GM12878 (cell line): Measurements from ENCODE around the gene KCNE4. TPM values are rescaled to one million over a fixed set of nuclear protein-coding genes. Genes with fewer than 3 reads are reported as not detected.

ENCODE experiments used
- ATAC-seq: fragments of 200-7000 bp; cut with Tn5 transposase; 3 replicates; pipeline ENCODE4 v1.9.1; 2020; ENCODE audit warnings: mild to moderate bottlenecking, moderate library complexity
- BruUV-seq: library from RNA; stranded (reverse); fragments of 400-500 nt; replicated peaks from 2 replicates; lab custom pipeline; 2021; lab: Mats Ljungman, UMichigan
- CTCF ChIA-PET: fragments of 300-600 bp; sonication (Branson Sonifier 250); formaldehyde crosslinking; extraction: SDS; loops from one replicate; lab custom pipeline; 2021; ENCODE audit warnings: inconsistent platforms; lab: Yijun Ruan, JAX
- POLR2A ChIA-PET: fragments of 350-600 bp; formaldehyde crosslinking; extraction: SDS; loops from one replicate; lab custom pipeline; 2021; ENCODE audit warnings: inconsistent platforms; lab: Charles Lee
- RAD21 ChIA-PET: fragments of 300-600 bp; sonication (Branson Sonifier 250); formaldehyde crosslinking; loops from one replicate; lab custom pipeline; 2023; ENCODE audit warnings: antibody characterized with exemption; ENCODE audit not compliant: unreplicated experiment; lab: Charles Lee
- SMC1A ChIA-PET: fragments of 300-600 bp; sonication (Branson Sonifier 250); formaldehyde crosslinking; loops from one replicate; lab custom pipeline; 2023; ENCODE audit not compliant: unreplicated experiment, uncharacterized antibody; lab: Charles Lee
- DNase-seq: peaks from one replicate; pipeline ENCODE4 v3.0.0-alpha.2; 2011; ENCODE audit warnings: low read depth, low spot score
- FAIRE-seq: peaks from 3 replicates; lab custom pipeline; 2011; peaks lifted over from hg19 to GRCh38; lab: Jason Lieb, UNC
- H2AFZ ChIP-seq: 2 replicates; pipeline ENCODE4 v1.6.0; 2011; ENCODE audit warnings: low read depth, low read length, control low read depth; ENCODE audit not compliant: control insufficient read depth
- H3K27ac ChIP-seq: 2 replicates; pipeline ENCODE4 v1.5.1; 2011; ENCODE audit warnings: control low read depth; ENCODE audit not compliant: control insufficient read depth, insufficient read depth
- H3K27me3 ChIP-seq, 2 experiments: replicated peaks in 1 of 2; 2 replicates each; pipeline versions ENCODE4 v1.6.0 to v1.6.1; 2011; ENCODE audit warnings: low read length in 1 of 2; ENCODE audit not compliant: control insufficient read depth in 2 of 2, insufficient read depth in 2 of 2
- H3K36me3 ChIP-seq, 2 experiments: 2 replicates each; pipeline ENCODE4 v1.5.1; 2011; ENCODE audit warnings: low read length in 1 of 2; ENCODE audit not compliant: control insufficient read depth in 2 of 2, insufficient read depth in 2 of 2
- H3K4me1 ChIP-seq: 2 replicates; pipeline ENCODE4 v1.6.1; 2011; ENCODE audit warnings: mild to moderate bottlenecking, low read length, moderate library complexity, mixed read lengths; ENCODE audit not compliant: control insufficient read depth, insufficient read depth
- H3K4me2 ChIP-seq: 2 replicates; pipeline ENCODE4 v1.6.0; 2011; ENCODE audit warnings: control low read depth; ENCODE audit not compliant: control insufficient read depth, insufficient read depth
- H3K4me3 ChIP-seq: fragments of 200-600 bp; sonication (generic); 2 replicates; pipeline ENCODE4 v1.5.1; 2016
- H3K79me2 ChIP-seq: 2 replicates; pipeline ENCODE4 v1.6.0; 2011; ENCODE audit warnings: low read length; ENCODE audit not compliant: control insufficient read depth, insufficient read depth
- H3K9ac ChIP-seq: 2 replicates; pipeline ENCODE4 v1.8.0; 2011; ENCODE audit warnings: low read length, control low read depth, mixed read lengths; ENCODE audit not compliant: control insufficient read depth, insufficient read depth
- H3K9me3 ChIP-seq: replicated peaks from 3 replicates; pipeline ENCODE4 v1.5.1; 2011; ENCODE audit warnings: mild to moderate bottlenecking, low read length; ENCODE audit not compliant: control insufficient read depth, insufficient read depth
- H4K20me1 ChIP-seq: 2 replicates; pipeline ENCODE4 v1.6.0; 2011; ENCODE audit not compliant: control insufficient read depth, insufficient read depth
- ASH2L ChIP-seq: fragments of 300-600, 200-600 bp; sonication (generic); IDR thresholded peaks from 2 replicates; pipeline ENCODE4 v1.6.1; 2017; ENCODE audit warnings: low read depth, mild to moderate bottlenecking, borderline replicate concordance
- BRCA1 ChIP-seq: IDR thresholded peaks from 2 replicates; pipeline ENCODE4 v1.6.1; 2011; ENCODE audit warnings: low read depth, low read length, improper control_type of control experiment
- CHD4 ChIP-seq: fragments of 200-600 bp; sonication (generic); IDR thresholded peaks from 2 replicates; pipeline ENCODE4 v1.6.1; 2016; ENCODE audit warnings: mild to moderate bottlenecking
- CUX1 ChIP-seq: IDR thresholded peaks from 2 replicates; pipeline ENCODE4 v1.6.1; 2012; ENCODE audit warnings: improper control_type of control experiment, low read depth, low read length; ENCODE audit not compliant: insufficient replicate concordance
- EGR1 ChIP-seq, 2 experiments: IDR thresholded peaks; 1 replicate in 1 of 2; 2 replicates in 1 of 2; pipeline ENCODE4 v1.6.1; 2011 to 2012; ENCODE audit warnings: low read depth in 2 of 2, low read length in 2 of 2, borderline replicate concordance in 1 of 2, mild to moderate bottlenecking in 1 of 2, moderate library complexity in 1 of 2
- FOXM1 ChIP-seq: IDR thresholded peaks from 2 replicates; pipeline ENCODE4 v1.6.1; 2012; ENCODE audit warnings: low read depth, mild to moderate bottlenecking, inconsistent platforms, low read length, moderate library complexity
- HDGF ChIP-seq: fragments of 450-650 bp; IDR thresholded peaks from 2 replicates; pipeline ENCODE4 v1.6.1; 2016; ENCODE audit warnings: antibody characterized with exemption
- NR2F1 ChIP-seq: fragments of 450-650 bp; conservative IDR thresholded peaks from 2 replicates; pipeline ENCODE4 v1.6.1; 2017; ENCODE audit warnings: mild to moderate bottlenecking
- SMAD1 ChIP-seq: fragments of 450-650 bp; IDR thresholded peaks from 2 replicates; pipeline ENCODE4 v1.6.1; 2018; ENCODE audit warnings: mild to moderate bottlenecking, low read depth; ENCODE audit not compliant: partially characterized antibody
- SREBF1 ChIP-seq: IDR thresholded peaks from 2 replicates; pipeline ENCODE4 v1.6.1; 2012; ENCODE audit warnings: mild to moderate bottlenecking, low read length
- STAT1 ChIP-seq: fragments of 450-650 bp; conservative IDR thresholded peaks from 2 replicates; pipeline ENCODE4 v1.6.1; 2014; ENCODE audit warnings: antibody characterized with exemption, mild to moderate bottlenecking
- STAT3 ChIP-seq: IDR thresholded peaks from 2 replicates; pipeline ENCODE4 v1.6.1; 2011; ENCODE audit warnings: low read depth, low read length, improper control_type of control experiment
- SUPT20H ChIP-seq: IDR thresholded peaks from 2 replicates; pipeline ENCODE4 v1.6.1; 2011; ENCODE audit warnings: low read depth, mild to moderate bottlenecking, low read length, moderate library complexity, borderline replicate concordance; ENCODE audit not compliant: control insufficient read depth
- YBX1 ChIP-seq: fragments of 450-650 bp; IDR thresholded peaks from 2 replicates; pipeline ENCODE4 v1.6.1; 2016; ENCODE audit warnings: antibody characterized with exemption
- ZBED1 ChIP-seq: IDR thresholded peaks from 2 replicates; pipeline ENCODE4 v1.6.1; 2016; ENCODE audit warnings: borderline replicate concordance
- ZBTB40 ChIP-seq: fragments of 450-650 bp; IDR thresholded peaks from 2 replicates; pipeline ENCODE4 v1.6.1; 2016; ENCODE audit warnings: mild to moderate bottlenecking, moderate library complexity, borderline replicate concordance
- WGBS: methylation state at CpG from one replicate; pipeline ENCODE4 v1.1.6; 2016; ENCODE audit warnings: low lambda C conversion rate; ENCODE audit not compliant: insufficient replicate concordance, insufficient coverage; ENCODE audit errors: missing lambda C conversion rate; 5-methylcytosine and 5-hydroxymethylcytosine counted together
- in situ Hi-C: fragments of 300-500 bp; cut with MboI; formaldehyde crosslinking; loops from 9 replicates; pipeline ENCODE4 v1.14.3; 2018; ENCODE audit warnings: mixed read lengths
- intact Hi-C: fragments of 100-400 bp; cut with micrococcal nuclease; formaldehyde crosslinking; loops from one replicate; pipeline ENCODE4 v1.14.2; 2022; ENCODE audit not compliant: unreplicated experiment
- polyA plus RNA-seq, 11 experiments: library from polyadenylated mRNA; depleted of rRNA in 4 of 11; unstranded in 6 of 11; stranded (reverse) in 5 of 11; fragments of >200 nt; fragmentation: Nextera tagmentation in 4 of 11; fragmentation: Illumina TruSeq in 1 of 11; extraction: Ambion mirVana in 4 of 11; extraction: Trizol in 1 of 11; gene quantifications; 1 replicate in 1 of 11; 2 replicates in 10 of 11; pipeline versions ENCODE4 v1.2.1 to v1.2.3, GENCODE V29; 2011 to 2016; ENCODE audit warnings: inconsistent platforms in 2 of 11, missing spikeins in 2 of 11, low read depth in 1 of 11
- total RNA-seq, 4 experiments: library from RNA; depleted of rRNA in 3 of 4; stranded (reverse); fragments of >200 nt in 3 of 4; fragmentation: Illumina TruSeq in 1 of 4; extraction: Trizol in 1 of 4; gene quantifications; 2 replicates each; pipeline versions ENCODE4 v1.2.1 to v1.2.3, GENCODE V29; 2013 to 2021

Gene KCNE4
- total and polyA plus RNA-seq, 10 of the 15 experiments (the other 5 are each of a cell fraction or from before 2014, with no cell fraction given) = 0.30 TPM; not detected in 9

- no peak for TF ChIP-seq ASH2L
- no peak for TF ChIP-seq NR2F1
These were observed 41.3 kb upstream of the KCNE4 start (continued) for GRCh38 chr2:223010641-223011040.

GRCh38 chr2:223012291-223012690 lies 39.7 kb upstream of the KCNE4 start:
- POLR2A ChIA-PET = no interaction called here
- TF ChIP-seq CHD4 = no peak
- no peak for TF ChIP-seq ASH2L
- TF ChIP-seq FOXM1 = no peak
- TF ChIP-seq EGR1 (IDR thresholded peaks at IDR 0.05; ENCODE audit: borderline replicate concordance in 1 of 2, low read depth in 2 of 2, low read length in 2 of 2) = no peak
- no peak for TF ChIP-seq SREBF1
- no peak for TF ChIP-seq SUPT20H
- no peak for TF ChIP-seq BRCA1
- TF ChIP-seq HDGF = no peak
- no peak for TF ChIP-seq CUX1
- TF ChIP-seq ZBTB40 = no peak
- no peak for TF ChIP-seq SMAD1
- TF ChIP-seq YBX1 = no peak
- TF ChIP-seq STAT3 = no peak
- TF ChIP-seq ZBED1 = no peak
- TF ChIP-seq STAT1 = no peak

More at GRCh38 chr2:223012291-223012690, 39.7 kb upstream of the KCNE4 start:
- Histone ChIP-seq H3K4me2 (no peak overlapping the region), H3K36me3 (no peaks in the 10 kb centered on the region), H3K27me3 (no peaks in the 10 kb centered on the region), H3K9me3 (no peaks in the 10 kb centered on the region), H3K4me3 (no peak overlapping the region), H3K27ac (no peak overlapping the region), H3K79me2 (no peaks in the 10 kb centered on the region), H2AFZ (no peak overlapping the region), H3K4me1 (no peaks in the 10 kb centered on the region), H3K9ac (no peak overlapping the region), H4K20me1 (no peaks in the 10 kb centered on the region)
- in situ Hi-C loops = no loop called here
- CTCF ChIA-PET = no interaction called here
- RAD21 ChIA-PET = no interaction called here
- FAIRE-seq (no peak), DNase-seq (no peak), ATAC-seq (no peak)
- 7% methylated on average over 6 of the region's 6 CpGs for WGBS
- SMC1A ChIA-PET = no interaction called here
- BruUV-seq = no TSS peak
- intact Hi-C loops = no loop called here
